Stimulated activated CD4-positive, alpha-beta T cell treated with anti-CD3 and anti-CD28 coated beads, Interleukin-2, amount 100 ng/mL, for 4 hours (primary cell): ENCODE measurements around the gene TTC39A.
"Not testable (repeated sequence)": the region's sequence is repeated elsewhere in the genome, so short reads cannot be mapped to it uniquely, and the experiment has no call there.

ENCODE experiments used
- DNase-seq: peaks from one replicate; pipeline ENCODE4 v3.0.0-alpha.2; 2020; ENCODE audit warnings: low read depth

TTC39A gene

DNA sequence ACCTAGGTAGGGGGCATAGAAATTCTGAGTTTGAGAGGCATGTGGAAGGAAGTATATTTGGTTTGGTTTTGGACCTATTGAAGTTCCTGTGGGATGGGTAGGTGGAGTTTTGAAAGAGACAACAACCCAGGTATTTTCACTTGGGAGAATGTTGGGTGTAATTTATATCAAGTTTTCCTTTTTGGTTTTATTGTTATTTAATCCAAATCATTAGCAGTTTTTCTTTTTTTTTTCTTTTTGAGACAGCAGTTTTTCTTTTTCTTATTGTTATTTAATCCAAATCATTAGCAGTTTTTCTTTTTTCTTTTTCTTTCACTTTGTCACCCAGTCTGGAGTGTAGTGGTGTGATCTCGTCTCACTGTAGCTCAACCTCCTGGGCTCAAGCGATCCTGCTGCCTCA lies 64.2 kb downstream of the TTC39A start:
- DNase-seq = no peak

DNA sequence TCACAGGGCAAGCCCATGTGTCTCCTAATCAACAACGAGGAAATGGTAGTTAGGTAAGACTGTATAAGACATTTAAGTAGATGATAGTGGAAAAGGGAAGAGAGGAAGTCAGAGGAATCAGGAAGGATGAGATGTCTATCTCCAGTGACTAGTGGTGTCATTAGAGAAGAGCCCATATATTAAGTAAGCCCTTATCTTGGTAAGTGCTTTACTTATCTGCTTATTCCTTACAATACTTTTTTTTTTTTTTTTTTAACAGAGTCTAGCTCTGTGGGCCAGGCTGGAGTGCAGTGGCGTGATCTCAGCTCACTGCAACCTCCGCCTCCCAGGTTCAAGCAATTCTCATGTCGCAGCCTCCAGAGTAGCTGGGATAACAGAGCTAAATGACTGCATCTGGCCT lies 64.7 kb downstream of the TTC39A start:
- DNase-seq = no peak

- DNase-seq = no peak
These were observed 65.9 kb downstream of the TTC39A start for GRCh38 chr1:51264451-51264850.

DNA sequence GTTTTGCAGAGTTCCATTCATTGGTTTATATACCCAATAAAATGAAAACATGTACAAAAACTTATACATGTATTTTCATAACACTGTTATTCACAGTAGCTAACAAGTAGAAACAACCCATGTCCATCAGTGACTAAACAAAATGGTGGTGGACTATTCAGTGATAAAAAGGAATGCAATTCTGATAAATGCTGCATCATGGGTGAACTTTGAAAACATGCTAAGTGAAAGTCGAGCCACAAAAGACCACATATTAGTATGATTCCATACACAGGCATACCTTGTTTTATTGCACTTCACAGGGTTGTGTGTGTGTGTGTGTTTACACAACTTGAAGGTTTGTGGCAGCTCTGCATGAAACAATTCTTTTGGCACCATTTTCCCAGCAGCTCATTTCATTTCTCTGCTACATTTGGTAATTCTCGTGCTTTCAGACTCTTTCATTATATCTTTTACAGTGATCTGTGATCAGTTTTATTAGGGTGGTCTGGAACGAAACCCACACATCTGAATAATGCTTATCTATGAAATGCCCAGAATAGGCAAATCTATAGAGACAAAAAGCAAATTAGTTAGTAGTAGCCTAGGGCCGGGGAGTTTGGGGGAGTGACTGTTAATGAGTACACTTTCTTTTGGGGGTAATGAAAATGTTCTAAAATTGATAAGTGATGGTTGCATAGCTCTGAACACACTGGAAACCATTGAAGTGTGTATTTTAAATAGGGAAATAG lies 67.0 kb downstream of the TTC39A start:
- no peak for DNase-seq

GRCh38 chr1:51255331-51255730 lies 75.0 kb downstream of the TTC39A start:
- no peak for DNase-seq

DNA sequence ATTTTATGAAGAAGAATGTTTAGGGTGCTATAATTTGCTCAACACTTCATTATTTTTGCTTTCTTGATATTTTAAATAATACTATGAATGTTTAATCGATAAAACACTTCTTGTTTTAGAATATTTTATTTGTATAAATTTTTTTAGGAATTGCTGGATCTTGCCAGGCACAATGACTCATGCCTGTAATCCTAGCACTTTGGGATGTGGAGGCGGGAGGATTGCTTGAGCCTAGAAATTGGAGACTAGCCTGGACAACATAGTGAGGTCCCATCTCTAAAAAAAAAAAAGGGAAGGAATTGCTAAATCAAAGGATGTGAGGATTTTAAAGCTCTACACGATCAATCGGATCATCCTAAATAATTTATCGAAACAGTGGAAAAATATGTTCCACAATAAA lies 76.7 kb downstream of the TTC39A start:
- no peak for DNase-seq

DNA sequence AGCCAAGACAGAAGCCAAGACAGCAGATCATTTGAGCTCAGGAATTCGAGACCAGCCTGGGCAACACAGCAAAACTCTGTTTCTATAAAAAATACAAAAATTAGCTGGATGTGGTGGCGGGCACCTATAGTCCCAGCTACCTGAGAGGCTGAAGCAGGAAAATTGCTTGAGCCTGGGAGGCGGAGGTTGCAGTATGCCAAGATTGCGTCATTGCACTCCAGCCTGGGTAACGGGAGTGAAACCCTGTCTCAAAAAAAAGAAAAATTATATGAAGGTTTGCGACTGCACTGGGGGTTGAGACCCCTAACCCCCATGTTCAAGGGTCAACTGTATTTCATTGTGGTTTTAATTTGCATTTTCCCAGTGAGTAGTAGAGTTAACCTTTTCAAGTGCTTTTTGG lies 78.0 kb downstream of the TTC39A start:
- DNase-seq = no peak

- DNase-seq = not testable (repeated sequence)
These were observed 79.2 kb downstream of the TTC39A start for GRCh38 chr1:51251165-51251564.

DNA sequence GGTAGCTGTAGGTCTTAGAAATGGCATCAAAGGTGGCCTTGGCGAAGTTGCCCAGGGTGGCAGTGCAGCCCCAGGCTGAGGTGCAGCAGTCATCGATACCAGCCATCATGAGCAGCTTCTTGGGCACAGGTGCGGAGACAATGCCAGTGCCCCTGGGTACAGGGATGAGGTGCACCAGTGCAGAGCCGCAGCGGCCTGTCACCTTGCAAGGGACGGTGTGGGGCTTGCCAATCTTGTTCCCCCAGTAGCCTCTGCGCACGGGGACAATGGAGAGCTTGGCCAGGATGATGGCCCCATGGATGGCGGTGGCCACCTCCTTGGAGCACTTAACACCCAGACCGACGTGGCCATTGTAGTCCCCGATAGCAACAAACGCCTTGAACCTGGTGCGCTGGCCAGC lies 79.6 kb downstream of the TTC39A start:
- not testable (repeated sequence) for DNase-seq

- DNase-seq = no peak
These were observed 80.9 kb downstream of the TTC39A start for GRCh38 chr1:51249445-51249844.

DNA sequence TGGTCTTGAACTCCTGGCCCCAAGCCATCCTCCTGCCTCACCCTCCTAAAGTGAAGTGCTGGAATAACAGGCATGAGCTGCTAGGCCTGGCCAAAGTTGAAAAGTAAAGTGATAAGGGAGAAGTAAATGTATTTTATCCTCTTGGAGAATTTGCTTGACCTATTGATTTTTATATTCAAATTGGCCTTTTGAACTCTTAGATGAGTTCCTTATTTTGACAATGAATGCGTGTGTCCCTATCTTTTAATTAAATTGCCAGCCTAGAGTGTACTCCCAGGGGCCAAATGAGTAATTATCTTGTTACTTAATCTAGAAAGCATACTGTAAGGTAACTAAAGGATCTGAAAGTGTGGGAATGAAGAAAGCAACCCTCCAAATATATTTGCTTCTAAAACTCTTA lies 82.9 kb downstream of the TTC39A start:
- no peak for DNase-seq

DNA sequence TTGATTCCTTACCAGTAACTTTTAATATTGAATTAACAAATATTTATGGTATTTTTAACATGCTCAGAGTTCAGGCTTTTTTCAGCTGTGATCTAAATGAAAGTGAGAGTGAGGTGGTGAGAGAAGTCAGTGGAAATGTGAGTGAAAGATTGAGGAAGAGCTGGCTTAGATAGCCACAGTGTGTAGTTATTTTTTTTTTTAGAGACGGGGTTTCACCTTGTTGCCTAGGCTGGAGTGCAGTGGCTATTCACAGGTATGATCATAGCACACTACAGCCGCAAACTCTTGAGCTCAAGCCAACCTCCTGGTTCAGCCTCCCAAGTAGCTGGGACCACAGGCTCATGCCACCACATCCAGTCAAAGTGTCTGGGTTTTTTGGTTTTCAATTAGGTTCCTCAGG lies 83.3 kb downstream of the TTC39A start:
- DNase-seq = no peak

DNA sequence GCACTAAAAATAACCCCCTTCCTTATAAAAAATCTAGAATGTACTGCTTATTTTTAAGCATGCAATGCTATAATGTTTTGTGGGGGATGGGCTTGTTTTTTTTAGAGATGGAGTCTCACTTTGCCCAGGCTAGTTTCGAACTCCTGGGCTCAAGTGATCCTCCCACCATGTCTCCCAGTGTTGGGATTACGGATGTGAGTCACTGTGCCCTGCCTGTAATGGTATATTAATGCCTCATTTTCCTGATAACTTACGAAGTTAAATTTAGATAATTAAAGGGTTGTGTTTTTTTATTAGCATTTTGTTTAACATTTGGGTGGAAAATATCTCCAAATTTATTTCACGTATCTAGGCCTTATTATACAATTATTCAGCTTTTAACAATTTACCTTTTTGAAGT lies 87.8 kb downstream of the TTC39A start:
- DNase-seq = no peak

DNA sequence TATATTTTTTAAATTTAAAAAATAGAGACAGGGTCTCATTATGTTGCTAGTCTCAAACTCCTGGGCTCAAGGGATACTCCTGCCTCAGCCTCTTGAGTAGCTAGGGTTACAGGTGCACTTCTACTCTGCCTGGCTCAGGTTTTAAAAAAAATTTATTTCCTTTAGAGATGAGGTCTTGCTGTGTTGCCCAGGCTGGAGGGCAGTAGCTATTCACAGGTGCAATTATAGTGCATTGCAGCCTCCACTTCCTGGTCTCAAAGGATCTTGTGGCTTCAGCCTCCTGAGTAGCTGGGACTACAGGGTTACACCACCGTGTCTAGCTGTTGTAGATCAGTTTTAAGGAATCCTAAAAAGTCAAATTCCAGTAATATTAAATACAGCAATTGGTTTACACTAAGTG lies 89.2 kb downstream of the TTC39A start:
- no peak for DNase-seq

DNA sequence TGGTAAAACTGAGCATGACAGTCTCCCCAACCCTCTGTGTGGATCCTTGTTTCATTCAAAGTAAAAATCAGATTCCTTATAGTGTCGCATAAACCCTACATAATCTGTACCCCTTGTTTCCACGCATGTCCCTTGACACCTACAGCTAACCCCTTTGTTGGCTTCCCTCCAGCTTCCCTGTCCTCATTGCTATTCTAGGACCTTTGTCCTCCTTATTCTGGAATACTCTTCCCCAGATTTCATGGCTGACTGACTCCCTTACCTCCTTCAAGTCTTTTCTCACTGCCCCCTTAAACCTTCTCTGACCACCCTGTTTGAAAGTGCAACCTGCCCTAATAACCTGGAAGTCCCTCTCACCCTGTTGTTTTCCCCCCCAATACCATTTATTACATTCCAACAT lies 90.3 kb downstream of the TTC39A start:
- no peak for DNase-seq

DNA sequence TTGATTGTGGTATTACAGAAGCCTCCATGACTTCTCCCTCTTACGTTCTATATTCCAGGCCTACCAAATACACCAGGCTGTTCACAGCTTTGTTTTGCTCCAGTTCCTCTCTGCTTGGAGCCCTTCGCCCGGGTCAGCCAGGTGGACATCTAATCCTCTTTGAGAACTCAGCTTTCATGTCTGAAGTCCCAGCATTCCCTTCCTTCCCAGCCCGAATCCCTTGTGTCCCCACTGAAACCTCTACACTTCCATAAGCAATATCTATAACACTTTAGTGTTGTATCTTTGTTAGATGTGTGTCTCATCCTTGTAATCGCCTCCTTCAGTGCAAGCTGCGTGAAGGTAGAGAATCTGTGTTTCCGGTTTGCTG lies 92.3 kb downstream of the TTC39A start:
- DNase-seq = no peak

DNA sequence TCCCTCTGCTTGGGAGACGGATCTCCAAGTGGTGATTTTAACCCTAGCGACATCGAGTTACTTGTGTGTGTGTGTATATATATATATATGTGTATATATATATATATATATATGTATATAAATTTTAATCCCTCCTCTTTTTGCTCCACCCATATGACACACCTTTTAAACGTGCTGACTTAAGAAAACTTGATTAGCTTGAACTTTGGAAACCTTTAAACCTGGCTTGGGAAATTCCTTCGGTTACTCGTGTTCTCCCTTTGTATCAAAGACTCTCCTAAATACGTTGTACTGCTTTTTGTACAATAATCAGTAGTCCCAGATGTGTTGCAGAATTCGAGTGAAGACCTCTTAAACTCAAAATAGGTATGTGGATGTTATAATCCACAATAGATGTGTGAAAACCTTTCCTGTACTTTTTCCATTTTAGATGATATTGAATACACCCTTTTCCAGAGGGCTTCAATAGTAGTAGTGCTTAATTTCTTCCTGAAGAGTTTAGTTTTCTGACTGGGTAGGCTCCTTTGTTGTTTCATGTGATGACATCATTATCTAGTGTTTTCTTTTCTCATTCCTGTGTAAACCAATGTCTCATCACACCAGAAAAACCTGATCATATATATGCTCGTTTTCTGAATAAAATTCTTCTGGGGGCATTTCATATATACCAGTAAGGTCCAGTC lies 92.9 kb downstream of the TTC39A start:
- DNase-seq = no peak
